Gastroesophageal sphincter (tissue), 4 donors: ENCODE results near the gene BST1. TPM values are rescaled to one million over a fixed set of nuclear protein-coding genes. Genes with fewer than 3 reads are reported as not detected.

Experiments
- ATAC-seq: fragments of 150-250 bp; one replicate; pipeline ENCODE4 v1.9.1; 2016; ENCODE audit warnings: mild to moderate bottlenecking, moderate library complexity
- H3K27ac ChIP-seq, 4 donors: fragments of 200-600 bp; sonication (generic) in 3 of 4; 1 replicate in 3 of 4; 2 replicates in 1 of 4; pipeline ENCODE4 v1.5.1; 2016 to 2019
- H3K27me3 ChIP-seq: fragments of 200-600 bp; sonication (generic); one replicate; pipeline ENCODE4 v1.5.1; 2019
- H3K36me3 ChIP-seq, 2 donors: fragments of 200-600 bp; sonication (generic); one replicate each; pipeline ENCODE4 v1.5.1; 2019; ENCODE audit warnings: control low read depth in 1 of 2
- H3K4me1 ChIP-seq, 3 donors: fragments of 200-600 bp; sonication (generic); 1 replicate in 2 of 3; 2 replicates in 1 of 3; pipeline ENCODE4 v1.5.1; 2016 to 2019; ENCODE audit warnings: control low read depth in 2 of 3
- H3K4me3 ChIP-seq, 2 donors: fragments of 200-600 bp; sonication (generic); one replicate each; pipeline ENCODE4 v1.5.1; 2019; ENCODE audit warnings: mild to moderate bottlenecking in 1 of 2, moderate library complexity in 1 of 2
- H3K9me3 ChIP-seq, 3 donors: fragments of 200-600 bp; sonication (generic); one replicate each; pipeline ENCODE4 v1.5.1; 2017 to 2019; ENCODE audit warnings: control low read depth in 2 of 3
- CTCF ChIP-seq, 4 experiments: fragments of 200-600 bp in 2 of 4; fragments of 450-650 bp in 2 of 4; sonication (generic) in 1 of 4; IDR thresholded peaks; one replicate each; pipeline ENCODE4 v1.5.1; 2017 to 2019; ENCODE audit warnings: antibody characterized with exemption in 4 of 4, mild to moderate bottlenecking in 2 of 4, moderate library complexity in 2 of 4
- EP300 ChIP-seq: sonication (generic); formaldehyde crosslinking; IDR thresholded peaks from one replicate; pipeline ENCODE4 v1.6.1; 2017; ENCODE audit warnings: antibody characterized with exemption, mild to moderate bottlenecking
- POLR2A ChIP-seq, 2 donors: fragments of 450-650 bp; IDR thresholded peaks; one replicate each; pipeline ENCODE4 v1.6.1; 2017; ENCODE audit warnings: antibody characterized with exemption in 2 of 2, mild to moderate bottlenecking in 2 of 2, moderate library complexity in 1 of 2
- POLR2AphosphoS5 ChIP-seq: sonication (generic); formaldehyde crosslinking; IDR thresholded peaks from one replicate; pipeline ENCODE4 v1.6.1; 2017; ENCODE audit warnings: antibody characterized with exemption
- WGBS, 2 donors: methylation state at CpG; one replicate each; pipeline ENCODE4 v1.1.5; 2018; ENCODE audit warnings: low coverage in 1 of 2; 5-methylcytosine and 5-hydroxymethylcytosine counted together
- total RNA-seq, 4 donors: library from RNA; depleted of rRNA; stranded (reverse); fragments of >200 nt; gene quantifications; one replicate each; pipeline ENCODE4 v1.1.0, GENCODE V29; 2016

The BST1 gene
- total RNA-seq, 4 donors from 2014 or later: 0.62 to 9.3 (median 3.3) TPM

GRCh38 chr4:15703439-15703838 lies 574 bp downstream of the BST1 start:
- peak overlapping the region; percentile 27 to 56 for H3K4me3 ChIP-seq
- peak; percentile 7 for ATAC-seq
- WGBS, 2 donors: 75 to 87% methylated on average over 8 to 11 of the region's 11 CpGs

GRCh38 chr4:15704129-15704528 lies 1.3 kb downstream of the BST1 start:
- Histone ChIP-seq H3K9me3 (no peaks in the 10 kb centered on the region), H3K36me3 (no peaks in the 10 kb centered on the region), H3K27me3 (no peaks in the 10 kb centered on the region), H3K4me1 (peaks cover 0 to 13% (median 0%) of the 10 kb centered on the region in 3 donors), H3K4me3 (no peak overlapping the region), H3K27ac (no peak overlapping the region)
- TF ChIP-seq POLR2AphosphoS5: no peak
- TF ChIP-seq CTCF (IDR thresholded peaks at IDR 0.05): no peak
- TF ChIP-seq POLR2A (IDR thresholded peaks at IDR 0.05): no peak
- no peak for TF ChIP-seq EP300
- no peak for ATAC-seq

More at GRCh38 chr4:15703439-15703838, 574 bp downstream of the BST1 start:
- peaks cover 0 to 13% (median 0%) of the 10 kb centered on the region in 3 donors for H3K4me1 ChIP-seq
- H3K27ac ChIP-seq: peak overlapping the region in 3 of 4 donors; percentile 34 to 67 (median 41)
- no peak for TF ChIP-seq CTCF (IDR thresholded peaks at IDR 0.05)
- no peak for TF ChIP-seq POLR2AphosphoS5
- no peak for TF ChIP-seq POLR2A (IDR thresholded peaks at IDR 0.05)
- no peak for TF ChIP-seq EP300
- H3K36me3 ChIP-seq: no peaks in the 10 kb centered on the region
- no peaks in the 10 kb centered on the region for H3K9me3 ChIP-seq
- no peaks in the 10 kb centered on the region for H3K27me3 ChIP-seq

- no peak for TF ChIP-seq EP300
- no peak for TF ChIP-seq POLR2A (IDR thresholded peaks at IDR 0.05)
- no peak for TF ChIP-seq CTCF (IDR thresholded peaks at IDR 0.05)
- TF ChIP-seq POLR2AphosphoS5: no peak
- Histone ChIP-seq H3K27me3 (no peaks in the 10 kb centered on the region), H3K4me1 (peaks cover 0 to 13% (median 0%) of the 10 kb centered on the region in 3 donors), H3K9me3 (no peaks in the 10 kb centered on the region), H3K4me3 (no peak overlapping the region), H3K27ac (no peak overlapping the region), H3K36me3 (no peaks in the 10 kb centered on the region)
- 24 to 33% methylated on average over 2 to 3 of the region's 3 CpGs for WGBS, 2 donors
- no peak for ATAC-seq
These were observed 3.9 kb downstream of the BST1 start for GRCh38 chr4:15706646-15707362.

- Histone ChIP-seq H3K27ac (no peak overlapping the region), H3K4me3 (no peak overlapping the region), H3K9me3 (no peaks in the 10 kb centered on the region), H3K36me3 (no peaks in the 10 kb centered on the region), H3K4me1 (peaks cover 0 to 11% (median 0%) of the 10 kb centered on the region in 3 donors), H3K27me3 (no peaks in the 10 kb centered on the region)
- TF ChIP-seq EP300 (no peak), POLR2A (IDR thresholded peaks at IDR 0.05) (no peak), POLR2AphosphoS5 (no peak), CTCF (IDR thresholded peaks at IDR 0.05) (no peak)
- WGBS, 2 donors: 47% methylated on average over 6 of the region's 7 CpGs; no CpG with 5 or more reads in 1 of the 2 donors
- ATAC-seq: no peak
These were observed 4.5 kb downstream of the BST1 start for GRCh38 chr4:15707363-15707715.

- WGBS, 2 donors: 76 to 100% methylated on average over 2 of the region's 2 CpGs
These were observed 8.9 kb downstream of the BST1 start for GRCh38 chr4:15711762-15712161.

More at GRCh38 chr4:15711762-15712161, 8.9 kb downstream of the BST1 start:
- Histone ChIP-seq H3K27me3 (no peaks in the 10 kb centered on the region), H3K36me3 (no peaks in the 10 kb centered on the region), H3K4me3 (no peak overlapping the region), H3K9me3 (no peaks in the 10 kb centered on the region), H3K27ac (no peak overlapping the region), H3K4me1 (no peaks in the 10 kb centered on the region)
- no peak for ATAC-seq
- TF ChIP-seq CTCF (IDR thresholded peaks at IDR 0.05) (no peak), EP300 (no peak), POLR2A (IDR thresholded peaks at IDR 0.05) (no peak), POLR2AphosphoS5 (no peak)
